Fibroblast of mammary gland (primary cell): ENCODE measurements around the gene MAP7.

Experiments
- DNase-seq: peaks from one replicate; pipeline ENCODE4 v3.0.0-alpha.2; 2010; ENCODE audit warnings: low read depth
- H3K4me3 ChIP-seq: 2 replicates; pipeline ENCODE4 v1.5.1; 2011; ENCODE audit warnings: low read depth, mild to moderate bottlenecking, low read length, moderate library complexity; ENCODE audit not compliant: control insufficient read depth
- TF ChIP-seq, protein P1 (sequence below): conservative IDR thresholded peaks from 2 replicates; pipeline ENCODE4 v1.5.1; 2011; ENCODE audit warnings: low read depth, low read length, inconsistent platforms; ENCODE audit not compliant: control insufficient read depth, insufficient read depth

Gene MAP7

DNA sequence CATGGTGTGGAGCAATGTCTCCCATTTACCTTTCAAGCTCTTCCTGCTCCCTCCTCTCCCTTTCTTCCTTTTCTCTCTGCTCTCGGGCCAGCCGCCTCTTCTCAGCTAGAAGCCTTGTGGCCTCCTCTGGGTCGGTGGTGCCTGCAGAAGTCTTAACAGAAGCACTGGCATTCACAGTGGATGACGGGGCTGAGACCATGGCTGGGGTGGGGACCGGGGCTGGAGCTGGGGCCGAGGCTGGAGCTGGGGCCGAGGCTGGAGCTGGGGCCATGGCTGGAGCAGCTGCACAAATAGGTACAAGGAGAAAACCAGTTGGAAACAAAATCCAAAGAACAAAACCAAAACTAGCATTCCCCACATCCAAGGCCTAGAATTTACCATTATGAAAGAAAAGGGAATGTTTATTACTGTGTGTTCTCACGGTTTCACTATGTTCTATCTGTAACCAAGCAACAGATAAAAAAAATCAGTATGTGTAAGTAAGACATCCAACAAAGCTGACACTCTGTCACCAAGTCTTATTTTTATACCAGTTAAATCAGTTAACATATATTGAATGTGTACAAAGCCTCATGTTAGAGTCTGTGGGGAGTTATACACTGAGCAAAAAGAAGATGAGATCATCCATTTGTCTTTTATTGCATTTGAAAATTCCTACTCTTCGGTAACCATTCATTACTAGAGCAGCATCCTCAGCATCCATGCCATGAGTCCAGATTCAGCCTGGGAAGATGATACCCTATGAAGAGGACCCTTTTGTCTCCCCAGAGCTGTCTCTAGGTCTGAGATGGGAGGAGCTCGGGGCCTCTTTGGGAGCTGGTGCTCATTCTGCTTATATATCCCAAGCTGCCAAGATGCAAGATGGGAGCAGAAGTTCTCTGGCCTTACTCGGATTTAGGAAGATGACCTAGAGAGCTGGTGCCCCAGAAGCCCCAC lies 187.5 kb downstream of the MAP7 start:
- H3K4me3 ChIP-seq: no peak overlapping the region
- TF ChIP-seq, protein P1, sequence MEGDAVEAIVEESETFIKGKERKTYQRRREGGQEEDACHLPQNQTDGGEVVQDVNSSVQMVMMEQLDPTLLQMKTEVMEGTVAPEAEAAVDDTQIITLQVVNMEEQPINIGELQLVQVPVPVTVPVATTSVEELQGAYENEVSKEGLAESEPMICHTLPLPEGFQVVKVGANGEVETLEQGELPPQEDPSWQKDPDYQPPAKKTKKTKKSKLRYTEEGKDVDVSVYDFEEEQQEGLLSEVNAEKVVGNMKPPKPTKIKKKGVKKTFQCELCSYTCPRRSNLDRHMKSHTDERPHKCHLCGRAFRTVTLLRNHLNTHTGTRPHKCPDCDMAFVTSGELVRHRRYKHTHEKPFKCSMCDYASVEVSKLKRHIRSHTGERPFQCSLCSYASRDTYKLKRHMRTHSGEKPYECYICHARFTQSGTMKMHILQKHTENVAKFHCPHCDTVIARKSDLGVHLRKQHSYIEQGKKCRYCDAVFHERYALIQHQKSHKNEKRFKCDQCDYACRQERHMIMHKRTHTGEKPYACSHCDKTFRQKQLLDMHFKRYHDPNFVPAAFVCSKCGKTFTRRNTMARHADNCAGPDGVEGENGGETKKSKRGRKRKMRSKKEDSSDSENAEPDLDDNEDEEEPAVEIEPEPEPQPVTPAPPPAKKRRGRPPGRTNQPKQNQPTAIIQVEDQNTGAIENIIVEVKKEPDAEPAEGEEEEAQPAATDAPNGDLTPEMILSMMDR: no peak
- no peak for DNase-seq

DNA sequence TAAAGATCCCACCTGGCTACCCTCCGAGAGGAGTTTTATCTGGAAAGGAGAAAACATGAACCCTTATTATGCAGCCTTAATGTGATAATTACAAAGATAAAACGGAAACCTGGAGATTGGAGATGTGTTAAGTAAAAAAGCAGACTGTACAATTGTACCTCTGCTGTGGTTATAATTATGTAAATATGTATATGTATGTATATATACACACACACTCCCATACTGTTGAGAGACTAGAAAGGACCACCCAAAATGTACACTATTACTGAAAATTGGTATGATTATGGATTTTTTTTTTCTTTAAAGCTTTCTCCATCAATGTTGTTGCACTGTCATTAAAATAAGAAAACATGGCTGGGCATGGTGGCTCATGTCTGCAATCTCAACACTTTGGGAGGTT lies 188.4 kb downstream of the MAP7 start:
- H3K4me3 ChIP-seq: no peak overlapping the region
- TF ChIP-seq, protein P1: no peak

DNA sequence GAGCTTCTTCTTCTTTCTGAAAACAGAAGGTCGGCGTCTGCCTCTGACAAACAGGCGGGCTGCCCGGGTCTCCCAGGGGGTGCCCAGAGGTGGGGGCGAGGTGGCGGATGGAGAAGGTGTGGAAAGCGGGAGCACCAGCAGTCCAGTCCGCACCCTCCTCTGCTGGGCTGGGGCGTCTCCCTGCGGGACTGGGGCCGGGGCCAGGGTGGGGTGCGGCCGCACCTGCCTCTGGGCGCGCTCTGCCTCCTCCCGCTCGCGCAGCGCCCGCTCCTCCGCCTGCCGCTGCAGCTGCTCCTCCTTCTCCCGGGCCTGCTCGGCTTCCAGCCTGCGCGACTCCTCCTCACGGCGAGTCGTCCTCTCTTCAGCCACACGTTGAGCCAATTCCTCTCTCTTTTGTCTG lies 189.4 kb downstream of the MAP7 start:
- TF ChIP-seq, protein P1: no peak
- no peak overlapping the region for H3K4me3 ChIP-seq
- DNase-seq: no peak

More for the DNA sequence above, 188.4 kb downstream of the MAP7 start:
- no peak for DNase-seq

DNA sequence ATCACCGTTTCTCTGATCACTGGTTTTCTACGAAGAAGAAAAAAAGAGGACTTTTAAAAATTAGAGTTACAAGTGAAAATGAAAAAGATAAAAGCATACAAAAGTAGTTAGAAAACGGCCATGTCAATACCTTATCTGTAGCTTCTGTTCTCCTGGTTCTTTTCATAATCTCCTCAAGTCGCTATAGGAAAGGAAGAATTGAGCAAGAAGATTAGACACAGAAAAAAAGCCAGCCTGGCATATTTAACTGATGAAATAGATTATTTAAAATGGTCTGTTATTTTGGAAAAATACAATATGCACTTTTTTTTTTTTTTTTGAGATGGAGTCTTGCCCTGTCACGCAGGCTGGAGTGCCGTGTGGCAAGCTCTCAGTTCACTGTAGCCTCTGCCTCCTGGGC lies 190.4 kb downstream of the MAP7 start:
- no peak for DNase-seq
- H3K4me3 ChIP-seq: no peak overlapping the region
- TF ChIP-seq, protein P1: no peak

DNA sequence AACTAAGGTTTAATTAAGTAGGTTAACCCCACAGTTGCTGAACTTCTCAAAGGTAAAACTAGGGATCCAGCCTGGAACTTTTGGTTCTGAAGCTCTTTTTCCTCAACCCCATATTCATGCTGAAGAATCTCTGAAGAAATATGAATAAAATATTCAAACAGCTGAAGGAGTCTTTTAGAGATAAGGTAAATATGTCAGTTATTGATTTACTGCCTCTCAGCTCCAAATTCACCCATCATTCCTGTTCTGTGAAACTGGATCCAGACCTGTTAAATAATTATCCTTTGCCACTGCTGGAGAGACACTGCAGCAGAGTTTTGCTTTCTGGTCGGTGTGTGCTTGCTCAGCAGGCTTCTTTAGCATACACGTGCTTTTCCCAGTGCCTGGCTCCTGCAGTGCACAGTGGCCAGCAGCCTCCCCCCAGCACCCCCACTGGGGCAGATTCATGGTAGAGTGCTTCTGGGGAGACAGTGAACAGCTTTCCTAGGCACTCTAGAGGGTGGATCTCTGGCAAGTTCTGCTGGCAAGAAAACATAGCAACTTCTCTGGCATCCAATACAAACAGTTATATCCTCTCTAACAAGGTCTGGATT lies 198.6 kb downstream of the MAP7 start:
- TF ChIP-seq, protein P1: no peak
- no peak overlapping the region for H3K4me3 ChIP-seq
- DNase-seq: no peak

DNA sequence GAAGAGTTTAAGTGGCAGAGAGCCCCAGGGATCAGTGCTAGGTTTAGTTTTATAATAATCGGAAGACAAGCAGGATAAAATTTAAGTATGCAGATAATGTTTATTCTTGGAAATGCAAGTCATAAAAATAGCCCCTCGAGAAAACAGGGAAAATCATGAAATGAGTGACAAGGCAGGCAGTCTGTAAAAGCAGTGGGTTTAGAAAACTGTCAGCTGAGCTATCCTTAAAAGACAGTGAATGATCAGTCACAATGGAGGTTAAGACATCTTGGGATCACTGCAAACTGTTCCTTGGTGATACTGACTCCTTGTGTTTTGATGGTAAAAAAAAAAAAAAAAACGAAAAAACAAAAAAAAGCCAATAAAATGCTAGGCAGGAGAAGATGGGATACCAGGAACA lies 199.3 kb downstream of the MAP7 start:
- DNase-seq: no peak
- H3K4me3 ChIP-seq: no peak overlapping the region
- TF ChIP-seq, protein P1: no peak
